SK-N-SH treated with all-trans-retinoic acid at 6 μM for 48 hours (cell line): Measurements from ENCODE around the gene ZBTB8OS.
A peak's percentile ranks its signal among the peaks of the same experiment; 100 is the strongest.
"Not testable (repeated sequence)": the region's sequence is repeated elsewhere in the genome, so short reads cannot be mapped to it uniquely, and the experiment has no call there.

Source experiments
- ATAC-seq: fragments of 200-7000 bp; cut with Tn5 transposase; 3 replicates; pipeline ENCODE4 v1.9.1; 2020; ENCODE audit warnings: mild to moderate bottlenecking, moderate library complexity
- BACH2 ChIP-seq: fragments of 250-450 bp; sonication (Bioruptor Pico); IDR thresholded peaks from 2 replicates; pipeline ENCODE4 v1.9.0; 2021; ENCODE audit warnings: mild to moderate bottlenecking, borderline replicate concordance
- CSDC2 ChIP-seq: fragments of 250-450 bp; sonication (Bioruptor Pico); IDR thresholded peaks from 2 replicates; pipeline ENCODE4 v1.5.0; 2020; ENCODE audit warnings: mild to moderate bottlenecking, moderate library complexity
- ESRRG ChIP-seq: fragments of 250-450 bp; sonication (Bioruptor Pico); IDR thresholded peaks from 2 replicates; pipeline ENCODE4 v1.6.1; 2021; ENCODE audit warnings: mild to moderate bottlenecking
- GLIS3 ChIP-seq: fragments of 250-450 bp; sonication (Bioruptor Pico); IDR thresholded peaks from 2 replicates; pipeline ENCODE4 v1.5.0; 2020; ENCODE audit warnings: mild to moderate bottlenecking, moderate library complexity
- ISL1 ChIP-seq: fragments of 250-450 bp; sonication (Bioruptor Pico); IDR thresholded peaks from 2 replicates; pipeline ENCODE4 v2.1.2; 2022; ENCODE audit warnings: mild to moderate bottlenecking, moderate library complexity
- OSR1 ChIP-seq: fragments of 250-450 bp; sonication (Bioruptor Pico); IDR thresholded peaks from 2 replicates; pipeline ENCODE4 v1.8.0; 2022; ENCODE audit warnings: moderate library complexity, mild to moderate bottlenecking, inconsistent platforms
- PPARA ChIP-seq: fragments of 250-450 bp; sonication (Bioruptor Pico); IDR thresholded peaks from 2 replicates; pipeline ENCODE4 v1.5.0; 2020; ENCODE audit warnings: mild to moderate bottlenecking, borderline replicate concordance
- RARB ChIP-seq: fragments of 250-450 bp; sonication (Bioruptor Pico); IDR thresholded peaks from 2 replicates; pipeline ENCODE4 v1.8.0; 2021; ENCODE audit warnings: mild to moderate bottlenecking, moderate library complexity
- SNAI2 ChIP-seq: fragments of 250-450 bp; sonication (Bioruptor Pico); IDR thresholded peaks from 2 replicates; pipeline ENCODE4 v1.5.0; 2020; ENCODE audit warnings: mild to moderate bottlenecking, moderate library complexity
- TSHZ2 ChIP-seq: fragments of 250-450 bp; sonication (Bioruptor Pico); IDR thresholded peaks from 2 replicates; pipeline ENCODE4 v1.5.0; 2020; ENCODE audit warnings: mild to moderate bottlenecking, moderate library complexity
- ZC3H10 ChIP-seq: fragments of 250-450 bp; sonication (Bioruptor Pico); IDR thresholded peaks from 2 replicates; pipeline ENCODE4 v1.5.1; 2021; ENCODE audit warnings: mild to moderate bottlenecking, moderate library complexity
- ZFP3 ChIP-seq: fragments of 250-450 bp; sonication (Bioruptor Pico); IDR thresholded peaks from 2 replicates; pipeline ENCODE4 v1.5.0; 2020; ENCODE audit warnings: mild to moderate bottlenecking, moderate library complexity
- ZFP30 ChIP-seq: fragments of 450-650 bp; formaldehyde crosslinking; IDR thresholded peaks from 2 replicates; pipeline ENCODE4 v1.5.0; 2022; ENCODE audit warnings: mild to moderate bottlenecking, moderate library complexity
- ZNF565 ChIP-seq: fragments of 450-650 bp; formaldehyde crosslinking; conservative IDR thresholded peaks from 2 replicates; pipeline ENCODE4 v1.5.0; 2020; ENCODE audit warnings: low read depth, mild to moderate bottlenecking, moderate library complexity
- ZNF70 ChIP-seq: fragments of 450-650 bp; formaldehyde crosslinking; IDR thresholded peaks from 2 replicates; pipeline ENCODE4 v1.5.0; 2020; ENCODE audit warnings: mild to moderate bottlenecking, moderate library complexity
- ZNF8 ChIP-seq: fragments of 450-650 bp; formaldehyde crosslinking; IDR thresholded peaks from 2 replicates; pipeline ENCODE4 v1.5.0; 2020; ENCODE audit warnings: mild to moderate bottlenecking, moderate library complexity
- TF ChIP-seq, protein P1 (sequence below): fragments of 250-450 bp; sonication (Bioruptor Pico); IDR thresholded peaks from 2 replicates; pipeline ENCODE4 v1.5.1; 2021; ENCODE audit warnings: mild to moderate bottlenecking, moderate library complexity
- TF ChIP-seq, protein P2 (sequence below): fragments of 250-450 bp; sonication (Bioruptor Pico); IDR thresholded peaks from 2 replicates; pipeline ENCODE4 v1.5.1; 2020; ENCODE audit warnings: low read depth, mild to moderate bottlenecking, moderate library complexity
- TF ChIP-seq, protein P3 (sequence below): fragments of 250-450 bp; sonication (Bioruptor Pico); IDR thresholded peaks from 2 replicates; pipeline ENCODE4 v1.8.0; 2021; ENCODE audit warnings: low read depth, mild to moderate bottlenecking, moderate library complexity, borderline replicate concordance
- TF ChIP-seq, protein P4 (sequence below): fragments of 250-450 bp; sonication (Bioruptor Pico); IDR thresholded peaks from 2 replicates; pipeline ENCODE4 v1.8.0; 2020; ENCODE audit warnings: mild to moderate bottlenecking, moderate library complexity, borderline replicate concordance

The ZBTB8OS gene

GRCh38 chr1:32647308-32648134 lies 2.8 kb downstream of the ZBTB8OS start:
- no peak for ATAC-seq
- TF ChIP-seq ZFP3 (no peak), BACH2 (CRISPR knock-in tag) (no peak), GLIS3 (CRISPR knock-in tag) (no peak), ZNF565 (CRISPR knock-in tag) (no peak), TSHZ2 (CRISPR knock-in tag) (no peak), OSR1 (CRISPR knock-in tag) (no peak)
- TF ChIP-seq, protein P1, sequence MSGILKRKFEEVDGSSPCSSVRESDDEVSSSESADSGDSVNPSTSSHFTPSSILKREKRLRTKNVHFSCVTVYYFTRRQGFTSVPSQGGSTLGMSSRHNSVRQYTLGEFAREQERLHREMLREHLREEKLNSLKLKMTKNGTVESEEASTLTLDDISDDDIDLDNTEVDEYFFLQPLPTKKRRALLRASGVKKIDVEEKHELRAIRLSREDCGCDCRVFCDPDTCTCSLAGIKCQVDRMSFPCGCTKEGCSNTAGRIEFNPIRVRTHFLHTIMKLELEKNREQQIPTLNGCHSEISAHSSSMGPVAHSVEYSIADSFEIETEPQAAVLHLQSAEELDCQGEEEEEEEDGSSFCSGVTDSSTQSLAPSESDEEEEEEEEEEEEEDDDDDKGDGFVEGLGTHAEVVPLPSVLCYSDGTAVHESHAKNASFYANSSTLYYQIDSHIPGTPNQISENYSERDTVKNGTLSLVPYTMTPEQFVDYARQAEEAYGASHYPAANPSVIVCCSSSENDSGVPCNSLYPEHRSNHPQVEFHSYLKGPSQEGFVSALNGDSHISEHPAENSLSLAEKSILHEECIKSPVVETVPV (CRISPR knock-in tag), result no peak

GRCh38 chr1:32644426-32644825 lies 5.9 kb downstream of the ZBTB8OS start:
- ATAC-seq, result no peak
- no peak for TF ChIP-seq SNAI2 (CRISPR knock-in tag)

DNA sequence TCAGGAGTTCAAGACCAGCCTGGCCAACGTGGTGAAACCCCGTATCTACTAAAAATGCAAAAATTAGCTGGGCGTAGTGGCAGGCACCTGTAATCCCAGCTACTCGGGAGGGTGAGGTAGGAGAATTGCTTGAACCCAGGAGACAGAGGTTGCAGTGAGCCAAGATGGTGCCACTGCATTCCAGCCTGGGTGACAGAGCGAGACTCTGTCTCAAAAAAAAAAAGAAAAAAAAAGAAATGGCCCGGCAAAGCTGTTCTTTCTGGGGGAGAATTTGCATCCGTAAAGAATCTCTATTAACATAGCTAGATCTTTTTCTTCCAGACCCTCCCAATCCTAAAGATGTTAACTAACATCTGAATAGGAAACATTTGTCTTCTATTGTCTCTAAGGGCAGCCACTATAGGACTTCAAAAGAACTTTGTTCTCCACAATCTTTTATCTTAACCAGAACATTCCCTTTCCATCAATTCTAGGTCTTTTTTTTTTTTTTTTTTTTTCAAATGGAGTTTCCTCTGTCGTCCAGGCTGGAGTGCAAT lies 8.0 kb downstream of the ZBTB8OS start:
- ATAC-seq, result not testable (repeated sequence)

DNA sequence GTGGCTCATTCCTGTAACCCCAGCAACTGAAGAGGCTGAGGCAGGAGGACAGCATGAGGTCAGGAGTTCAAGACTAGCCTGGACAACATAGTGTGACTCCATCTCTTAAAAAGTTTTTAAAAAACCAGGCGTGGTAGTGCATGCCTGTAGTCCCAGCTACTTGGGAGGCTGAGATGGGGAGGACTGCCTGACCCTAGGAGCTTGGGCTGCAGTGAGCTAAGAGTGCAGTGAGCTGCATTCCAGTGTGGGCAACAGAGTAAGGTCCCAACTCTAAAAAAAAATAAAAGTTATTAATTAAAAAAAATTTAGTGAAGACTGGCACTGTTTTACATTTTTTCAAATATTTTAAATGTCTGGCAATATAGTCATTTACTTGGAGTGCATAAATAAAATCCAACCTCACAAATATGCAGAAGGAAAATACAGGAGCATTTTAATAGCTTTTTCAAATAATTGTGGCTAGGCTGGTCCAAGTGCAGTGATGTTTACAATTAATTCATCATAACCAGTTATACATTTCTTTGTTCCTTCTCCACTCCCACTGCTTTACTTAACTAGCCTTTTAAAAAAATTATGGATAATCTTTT lies 10.8 kb downstream of the ZBTB8OS start:
- TF ChIP-seq BACH2 (CRISPR knock-in tag), result no peak
- TF ChIP-seq ZNF565 (CRISPR knock-in tag), result no peak
- TF ChIP-seq ZC3H10 (CRISPR knock-in tag), result no peak
- no peak for TF ChIP-seq ESRRG (CRISPR knock-in tag)
- no peak for TF ChIP-seq PPARA (CRISPR knock-in tag)
- no peak for TF ChIP-seq TSHZ2 (CRISPR knock-in tag)
- TF ChIP-seq ZNF70 (CRISPR knock-in tag), result no peak
- TF ChIP-seq, protein P2, sequence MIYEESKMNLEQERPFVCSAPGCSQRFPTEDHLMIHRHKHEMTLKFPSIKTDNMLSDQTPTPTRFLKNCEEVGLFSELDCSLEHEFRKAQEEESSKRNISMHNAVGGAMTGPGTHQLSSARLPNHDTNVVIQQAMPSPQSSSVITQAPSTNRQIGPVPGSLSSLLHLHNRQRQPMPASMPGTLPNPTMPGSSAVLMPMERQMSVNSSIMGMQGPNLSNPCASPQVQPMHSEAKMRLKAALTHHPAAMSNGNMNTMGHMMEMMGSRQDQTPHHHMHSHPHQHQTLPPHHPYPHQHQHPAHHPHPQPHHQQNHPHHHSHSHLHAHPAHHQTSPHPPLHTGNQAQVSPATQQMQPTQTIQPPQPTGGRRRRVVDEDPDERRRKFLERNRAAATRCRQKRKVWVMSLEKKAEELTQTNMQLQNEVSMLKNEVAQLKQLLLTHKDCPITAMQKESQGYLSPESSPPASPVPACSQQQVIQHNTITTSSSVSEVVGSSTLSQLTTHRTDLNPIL (CRISPR knock-in tag), result no peak
- TF ChIP-seq ISL1 (CRISPR knock-in tag), result no peak
- TF ChIP-seq, protein P3, sequence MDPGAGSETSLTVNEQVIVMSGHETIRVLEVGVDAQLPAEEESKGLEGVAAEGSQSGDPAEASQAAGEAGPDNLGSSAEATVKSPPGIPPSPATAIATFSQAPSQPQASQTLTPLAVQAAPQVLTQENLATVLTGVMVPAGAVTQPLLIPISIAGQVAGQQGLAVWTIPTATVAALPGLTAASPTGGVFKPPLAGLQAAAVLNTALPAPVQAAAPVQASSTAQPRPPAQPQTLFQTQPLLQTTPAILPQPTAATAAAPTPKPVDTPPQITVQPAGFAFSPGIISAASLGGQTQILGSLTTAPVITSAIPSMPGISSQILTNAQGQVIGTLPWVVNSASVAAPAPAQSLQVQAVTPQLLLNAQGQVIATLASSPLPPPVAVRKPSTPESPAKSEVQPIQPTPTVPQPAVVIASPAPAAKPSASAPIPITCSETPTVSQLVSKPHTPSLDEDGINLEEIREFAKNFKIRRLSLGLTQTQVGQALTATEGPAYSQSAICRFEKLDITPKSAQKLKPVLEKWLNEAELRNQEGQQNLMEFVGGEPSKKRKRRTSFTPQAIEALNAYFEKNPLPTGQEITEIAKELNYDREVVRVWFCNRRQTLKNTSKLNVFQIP (CRISPR knock-in tag), result no peak
- no peak for TF ChIP-seq ZFP30 (CRISPR knock-in tag)
- TF ChIP-seq, protein P1 (CRISPR knock-in tag), result no peak
- no peak for TF ChIP-seq CSDC2 (CRISPR knock-in tag)
- TF ChIP-seq RARB (CRISPR knock-in tag), result no peak
- TF ChIP-seq OSR1 (CRISPR knock-in tag), result no peak
- no peak for TF ChIP-seq GLIS3 (CRISPR knock-in tag)
- TF ChIP-seq ZFP3, result no peak
- TF ChIP-seq, protein P4, sequence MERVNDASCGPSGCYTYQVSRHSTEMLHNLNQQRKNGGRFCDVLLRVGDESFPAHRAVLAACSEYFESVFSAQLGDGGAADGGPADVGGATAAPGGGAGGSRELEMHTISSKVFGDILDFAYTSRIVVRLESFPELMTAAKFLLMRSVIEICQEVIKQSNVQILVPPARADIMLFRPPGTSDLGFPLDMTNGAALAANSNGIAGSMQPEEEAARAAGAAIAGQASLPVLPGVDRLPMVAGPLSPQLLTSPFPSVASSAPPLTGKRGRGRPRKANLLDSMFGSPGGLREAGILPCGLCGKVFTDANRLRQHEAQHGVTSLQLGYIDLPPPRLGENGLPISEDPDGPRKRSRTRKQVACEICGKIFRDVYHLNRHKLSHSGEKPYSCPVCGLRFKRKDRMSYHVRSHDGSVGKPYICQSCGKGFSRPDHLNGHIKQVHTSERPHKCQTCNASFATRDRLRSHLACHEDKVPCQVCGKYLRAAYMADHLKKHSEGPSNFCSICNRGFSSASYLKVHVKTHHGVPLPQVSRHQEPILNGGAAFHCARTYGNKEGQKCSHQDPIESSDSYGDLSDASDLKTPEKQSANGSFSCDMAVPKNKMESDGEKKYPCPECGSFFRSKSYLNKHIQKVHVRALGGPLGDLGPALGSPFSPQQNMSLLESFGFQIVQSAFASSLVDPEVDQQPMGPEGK (CRISPR knock-in tag), result no peak
- TF ChIP-seq SNAI2 (CRISPR knock-in tag), result no peak
- TF ChIP-seq ZNF8 (CRISPR knock-in tag), result no peak
- peak; percentile 65 for ATAC-seq
